Measurements from ENCODE around the gene PITPNM1. TPM values are rescaled to one million over a fixed set of nuclear protein-coding genes. Genes with fewer than 3 reads are reported as not detected.

The PITPNM1 gene
- total RNA-seq, 4 donors from 2014 or later: 4.0 to 12.2 (median 7.7) TPM

GRCh38 chr11:67448220-67448609 lies 56.9 kb downstream of the PITPNM1 start:
- no peaks in the 10 kb centered on the region for H3K9me3 ChIP-seq
- H3K4me3 ChIP-seq: no peak overlapping the region
- ATAC-seq (no peak), DNase-seq (no peak)
- H3K27ac ChIP-seq: no peak overlapping the region
- H3K27me3 ChIP-seq: no peaks in the 10 kb centered on the region
- TF ChIP-seq POLR2A (IDR thresholded peaks at IDR 0.05) (no peak), CTCF (IDR thresholded peaks at IDR 0.05 in 4 of 5, conservative IDR thresholded peaks at IDR 0.05 in 1 of 5) (no peak)
- in situ Hi-C loops (cut with MboI; ENCODE audit: low sequenced_read_pairs in 4 of 4) (no loop called here), intact Hi-C loops (cut with DNase I; ENCODE audit: low total_unique reads) (no loop called here)
- no peaks in the 10 kb centered on the region for H3K36me3 ChIP-seq
- H3K4me1 ChIP-seq: peaks cover 0 to 12% of the 10 kb centered on the region in 2 donors

- no peaks in the 10 kb centered on the region for H3K27me3 ChIP-seq
- H3K9me3 ChIP-seq: no peaks in the 10 kb centered on the region
- H3K27ac ChIP-seq: no peak overlapping the region
- no peaks in the 10 kb centered on the region for H3K36me3 ChIP-seq
- DNase-seq (no peak), ATAC-seq (no peak)
- H3K4me1 ChIP-seq: peaks cover 4 to 6% of the 10 kb centered on the region in 2 donors
- H3K4me3 ChIP-seq: no peak overlapping the region
- TF ChIP-seq CTCF (IDR thresholded peaks at IDR 0.05 in 4 of 5, conservative IDR thresholded peaks at IDR 0.05 in 1 of 5) (no peak), POLR2A (IDR thresholded peaks at IDR 0.05) (no peak)
- intact Hi-C loops (cut with DNase I; ENCODE audit: low total_unique reads) (no loop called here), in situ Hi-C loops (cut with MboI; ENCODE audit: low sequenced_read_pairs in 4 of 4) (no loop called here)
Measured at GRCh38 chr11:67445515-67445914, 59.6 kb downstream of the PITPNM1 start.

DNA sequence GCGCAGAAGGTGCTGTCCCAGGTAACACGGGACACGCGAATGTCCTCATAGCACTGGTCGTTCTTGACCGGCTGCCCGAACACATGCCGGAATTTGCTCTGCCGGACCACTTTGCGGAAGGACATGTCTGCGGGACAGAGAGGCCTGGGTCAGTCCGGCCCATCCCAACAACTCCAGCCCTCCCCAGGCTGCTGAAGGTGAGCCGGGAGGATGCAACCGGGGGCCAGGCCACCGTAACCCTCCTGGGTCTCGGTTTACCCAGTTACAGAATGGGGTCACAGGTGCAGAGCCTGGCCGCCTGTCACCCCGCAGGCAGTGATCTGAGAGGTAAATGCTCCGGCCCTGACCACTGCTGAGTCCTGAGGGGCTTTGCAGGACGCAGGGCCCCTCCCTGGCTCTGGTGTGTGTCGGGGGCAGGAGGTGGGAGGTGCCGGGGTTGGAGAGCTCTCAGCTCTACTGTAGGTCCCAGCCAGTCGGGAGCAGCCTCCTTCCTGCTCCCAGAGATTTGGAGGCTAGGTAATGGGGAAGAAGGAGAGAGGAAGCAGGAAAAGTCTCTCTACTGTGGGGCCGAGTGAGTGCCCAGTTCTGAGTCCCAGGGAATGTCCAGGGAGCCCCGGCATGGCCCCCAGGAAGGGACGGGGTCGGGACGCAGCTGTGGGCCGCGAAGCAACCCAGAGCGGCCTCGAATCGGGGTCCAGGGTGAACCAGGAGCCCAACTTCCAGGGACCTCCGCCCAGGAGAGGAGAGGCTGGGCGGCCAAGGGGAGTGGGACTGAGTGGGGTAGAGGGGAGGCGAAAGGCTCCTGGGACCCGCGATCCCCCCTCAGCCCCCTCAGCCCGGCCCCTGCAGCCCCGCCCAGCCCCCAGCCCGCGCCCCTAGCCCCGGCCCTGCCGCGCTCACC lies 62.4 kb downstream of the PITPNM1 start:
- TF ChIP-seq CTCF (IDR thresholded peaks at IDR 0.05 in 4 of 5, conservative IDR thresholded peaks at IDR 0.05 in 1 of 5) (no peak), POLR2A (IDR thresholded peaks at IDR 0.05) (no peak)
- intact Hi-C loops (cut with DNase I; ENCODE audit: low total_unique reads): loop anchor here (2.0 kb wide), 1 partner anchor 22 kb away; no protein-coding TSS in a partner anchor
- H3K9me3 ChIP-seq: no peaks in the 10 kb centered on the region
- H3K4me3 ChIP-seq: peak overlapping the region; percentile 66 to 85 (median 71)
- in situ Hi-C loops (cut with MboI; ENCODE audit: low sequenced_read_pairs in 4 of 4): no loop called here
- peaks cover 4 to 13% of the 10 kb centered on the region in 2 donors for H3K4me1 ChIP-seq
- H3K36me3 ChIP-seq: no peaks in the 10 kb centered on the region
- H3K27me3 ChIP-seq: no peaks in the 10 kb centered on the region
- ATAC-seq (peak; percentile 22 to 25), DNase-seq (no peak)
- peak overlapping the region; percentile 78 to 93 (median 89) for H3K27ac ChIP-seq

Small RNAs within 50 kb of the gene (microRNA-seq; reads per million reads assigned to microRNA genes)
- 0 reads per million in 2 donors for gene MIR6752 (ENCODE audit: borderline replicate concordance in 2 of 2)

Other genes with a start within 250 kb of the PITPNM1 start
- 10 to 100 TPM; 40.2 to 79.8 (median 68.4) TPM for gene GRK2, start 238.9 kb downstream of the PITPNM1 start, total RNA-seq
- 10 to 100 TPM in 1 of 4 donors, 1 to 10 TPM in 3; 5.8 to 10.6 (median 9.7) TPM for gene ANKRD13D, start 216.1 kb downstream of the PITPNM1 start, total RNA-seq
- gene SSH3, start 201.8 kb downstream of the PITPNM1 start, total RNA-seq: 10 to 100 TPM in 2 of 4 donors, 1 to 10 TPM in 2; 7.9 to 16.3 (median 11.9) TPM
- 100 to 1,000 TPM in 2 of 4 donors, 10 to 100 TPM in 2; 57.4 to 115 (median 87.9) TPM for gene POLD4, start 151.8 kb downstream of the PITPNM1 start, total RNA-seq
- gene CLCF1, start 131.8 kb downstream of the PITPNM1 start, total RNA-seq: 1 to 10 TPM in 2 of 4 donors, under 1 TPM in 2; 0.24 to 2.7 (median 0.91) TPM
- gene RAD9A, start 113.4 kb downstream of the PITPNM1 start, total RNA-seq: 10 to 100 TPM in 2 of 4 donors, 1 to 10 TPM in 2; 5.2 to 14.7 (median 7.7) TPM
- gene PPP1CA, start 103.5 kb downstream of the PITPNM1 start, total RNA-seq: 100 to 1,000 TPM in 3 of 4 donors, 10 to 100 TPM in 1; 78.4 to 193 (median 124) TPM
- gene TBC1D10C, start 101.3 kb downstream of the PITPNM1 start, total RNA-seq: under 1 TPM in 3 of 4 donors, not detected in 1; 0.44 to 0.78 (median 0.56) TPM
- gene CARNS1, start 89.7 kb downstream of the PITPNM1 start, total RNA-seq: 10 to 100 TPM in 1 of 4 donors, 1 to 10 TPM in 3; 2.5 to 11.0 (median 4.9) TPM
- 10 to 100 TPM; 38.0 to 74.1 (median 39.4) TPM for gene RPS6KB2, start 76.9 kb downstream of the PITPNM1 start, total RNA-seq
- gene PTPRCAP, start 67.7 kb downstream of the PITPNM1 start, total RNA-seq: 1 to 10 TPM in 3 of 4 donors, under 1 TPM in 1; 0.47 to 1.5 (median 1.3) TPM
- gene CORO1B, start 61.9 kb downstream of the PITPNM1 start, total RNA-seq: 10 to 100 TPM in 3 of 4 donors, 1 to 10 TPM in 1; 4.9 to 14.8 (median 12.5) TPM
- not detected for gene GPR152, start 52.6 kb downstream of the PITPNM1 start, total RNA-seq
- gene CABP4, start 50.0 kb downstream of the PITPNM1 start, total RNA-seq: under 1 TPM; 0.19 to 0.55 (median 0.30) TPM
- gene TMEM134, start 36.1 kb downstream of the PITPNM1 start, total RNA-seq: 100 to 1,000 TPM in 2 of 4 donors, 10 to 100 TPM in 2; 79.8 to 155 (median 108) TPM
- gene AIP, start 22.3 kb downstream of the PITPNM1 start, total RNA-seq: 10 to 100 TPM; 33.0 to 60.8 (median 48.8) TPM
- gene CDK2AP2, start 2.8 kb upstream of the PITPNM1 start, total RNA-seq: 10 to 100 TPM; 24.1 to 47.5 (median 37.3) TPM
- not detected for gene CABP2, start 18.1 kb upstream of the PITPNM1 start, total RNA-seq
- 100 to 1,000 TPM; 316 to 866 (median 549) TPM for gene GSTP1, start 78.4 kb upstream of the PITPNM1 start, total RNA-seq
- 100 to 1,000 TPM; 306 to 608 (median 365) TPM for gene NDUFV1, start 101.6 kb upstream of the PITPNM1 start, total RNA-seq
- gene NUDT8, start 124.6 kb upstream of the PITPNM1 start, total RNA-seq: 10 to 100 TPM; 23.3 to 42.4 (median 36.2) TPM
- gene TBX10, start 134.4 kb upstream of the PITPNM1 start, total RNA-seq: not detected
- gene ACY3, start 145.4 kb upstream of the PITPNM1 start, total RNA-seq: not detected
- not detected for gene ALDH3B2, start 169.3 kb upstream of the PITPNM1 start, total RNA-seq